Tibial nerve (tissue), 4 donors: ENCODE results near the gene SHPK. TPM values are rescaled to one million over a fixed set of nuclear protein-coding genes. Genes with fewer than 3 reads are reported as not detected.
A peak's percentile ranks its signal among the peaks of the same experiment; 100 is the strongest.

Experiments
- DNase-seq, 2 donors: peaks; one replicate each; pipeline ENCODE4 v3.0.0-alpha.2; 2019; ENCODE audit warnings: low spot score in 2 of 2
- H3K27ac ChIP-seq, 4 donors: fragments of 200-600 bp; sonication (generic) in 3 of 4; one replicate each; pipeline ENCODE4 v1.5.1; 2017 to 2019; ENCODE audit warnings: mild to moderate bottlenecking in 1 of 4
- H3K27me3 ChIP-seq, 2 donors: fragments of 200-600 bp; sonication (generic) in 1 of 2; one replicate each; pipeline versions ENCODE4 v1.5.1 to v1.6.0; 2017 to 2019
- H3K36me3 ChIP-seq, 3 donors: fragments of 200-600 bp; sonication (generic); one replicate each; pipeline ENCODE4 v1.5.1; 2018 to 2019
- H3K4me1 ChIP-seq, 4 donors: fragments of 200-600 bp; sonication (generic) in 3 of 4; one replicate each; pipeline ENCODE4 v1.5.1; 2017 to 2019
- H3K4me3 ChIP-seq, 4 donors: fragments of 200-600 bp; sonication (generic) in 3 of 4; one replicate each; pipeline ENCODE4 v1.5.1; 2017 to 2019; ENCODE audit warnings: mild to moderate bottlenecking in 1 of 4, moderate library complexity in 1 of 4
- H3K9me3 ChIP-seq, 4 donors: fragments of 200-600 bp; sonication (generic) in 3 of 4; one replicate each; pipeline ENCODE4 v1.5.1; 2017 to 2019
- EP300 ChIP-seq, 2 donors: sonication (generic); formaldehyde crosslinking; IDR thresholded peaks; one replicate each; pipeline ENCODE4 v1.6.1; 2017; ENCODE audit warnings: antibody characterized with exemption in 2 of 2, mild to moderate bottlenecking in 1 of 2
- POLR2A ChIP-seq, 2 donors: fragments of 450-650 bp; IDR thresholded peaks; one replicate each; pipeline ENCODE4 v1.6.1; 2017; ENCODE audit warnings: antibody characterized with exemption in 2 of 2, mild to moderate bottlenecking in 2 of 2, moderate library complexity in 2 of 2
- WGBS, 2 donors: methylation state at CpG; one replicate each; pipeline ENCODE4 v1.1.5; 2018; 5-methylcytosine and 5-hydroxymethylcytosine counted together
- total RNA-seq, 4 donors: library from RNA; depleted of rRNA; stranded (reverse); fragments of >200 nt; gene quantifications; one replicate each; pipeline ENCODE4 v1.1.0, GENCODE V29; 2016
- TF ChIP-seq, protein P1 (sequence below), 5 experiments: fragments of 200-600 bp in 3 of 5; fragments of 450-650 bp in 2 of 5; sonication (generic) in 3 of 5; IDR thresholded peaks; one replicate each; pipeline ENCODE4 v1.5.1; 2016 to 2019; ENCODE audit warnings: antibody characterized with exemption in 5 of 5, mild to moderate bottlenecking in 3 of 5, moderate library complexity in 2 of 5

Gene SHPK
- total RNA-seq, 4 donors from 2014 or later: 17.5 to 29.6 (median 22.5) TPM

DNA sequence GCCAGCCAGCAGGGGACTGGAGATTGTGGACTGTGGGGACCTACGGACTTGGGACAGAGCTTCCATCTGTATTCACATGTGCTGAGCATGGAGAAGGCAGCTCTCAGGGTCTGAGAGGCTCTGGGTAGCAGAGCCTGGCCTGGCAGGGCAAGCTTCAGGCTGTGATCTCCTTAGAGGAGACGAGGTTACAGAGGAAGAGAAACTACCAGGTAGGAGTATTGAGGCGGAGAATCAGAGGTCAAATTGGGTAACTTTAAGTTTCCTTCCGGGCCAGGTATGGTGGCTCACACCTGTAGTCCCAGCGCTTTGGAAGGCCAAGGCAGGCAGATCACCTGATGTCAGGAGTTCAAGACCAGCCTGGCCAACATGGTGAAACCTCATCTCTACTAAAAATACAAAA, 9.3 kb upstream of the SHPK start:
- peaks cover 0 to 81% (median 4%) of the 10 kb centered on the region in 3 donors for H3K36me3 ChIP-seq
- 75 to 76% methylated on average over 5 of the region's 5 CpGs for WGBS, 2 donors
- peaks cover 0 to 16% (median 0%) of the 10 kb centered on the region in 4 donors for H3K4me1 ChIP-seq
- TF ChIP-seq EP300 (IDR thresholded peaks at IDR 0.05) (no peak), POLR2A (IDR thresholded peaks at IDR 0.05) (no peak)
- TF ChIP-seq, protein P1, sequence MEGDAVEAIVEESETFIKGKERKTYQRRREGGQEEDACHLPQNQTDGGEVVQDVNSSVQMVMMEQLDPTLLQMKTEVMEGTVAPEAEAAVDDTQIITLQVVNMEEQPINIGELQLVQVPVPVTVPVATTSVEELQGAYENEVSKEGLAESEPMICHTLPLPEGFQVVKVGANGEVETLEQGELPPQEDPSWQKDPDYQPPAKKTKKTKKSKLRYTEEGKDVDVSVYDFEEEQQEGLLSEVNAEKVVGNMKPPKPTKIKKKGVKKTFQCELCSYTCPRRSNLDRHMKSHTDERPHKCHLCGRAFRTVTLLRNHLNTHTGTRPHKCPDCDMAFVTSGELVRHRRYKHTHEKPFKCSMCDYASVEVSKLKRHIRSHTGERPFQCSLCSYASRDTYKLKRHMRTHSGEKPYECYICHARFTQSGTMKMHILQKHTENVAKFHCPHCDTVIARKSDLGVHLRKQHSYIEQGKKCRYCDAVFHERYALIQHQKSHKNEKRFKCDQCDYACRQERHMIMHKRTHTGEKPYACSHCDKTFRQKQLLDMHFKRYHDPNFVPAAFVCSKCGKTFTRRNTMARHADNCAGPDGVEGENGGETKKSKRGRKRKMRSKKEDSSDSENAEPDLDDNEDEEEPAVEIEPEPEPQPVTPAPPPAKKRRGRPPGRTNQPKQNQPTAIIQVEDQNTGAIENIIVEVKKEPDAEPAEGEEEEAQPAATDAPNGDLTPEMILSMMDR (IDR thresholded peaks at IDR 0.05): no peak
- no peak overlapping the region for H3K4me3 ChIP-seq
- no peak for DNase-seq
- H3K9me3 ChIP-seq: no peaks in the 10 kb centered on the region
- no peaks in the 10 kb centered on the region for H3K27me3 ChIP-seq
- H3K27ac ChIP-seq: peak overlapping the region in 1 of 4 donors; percentile 1

DNA sequence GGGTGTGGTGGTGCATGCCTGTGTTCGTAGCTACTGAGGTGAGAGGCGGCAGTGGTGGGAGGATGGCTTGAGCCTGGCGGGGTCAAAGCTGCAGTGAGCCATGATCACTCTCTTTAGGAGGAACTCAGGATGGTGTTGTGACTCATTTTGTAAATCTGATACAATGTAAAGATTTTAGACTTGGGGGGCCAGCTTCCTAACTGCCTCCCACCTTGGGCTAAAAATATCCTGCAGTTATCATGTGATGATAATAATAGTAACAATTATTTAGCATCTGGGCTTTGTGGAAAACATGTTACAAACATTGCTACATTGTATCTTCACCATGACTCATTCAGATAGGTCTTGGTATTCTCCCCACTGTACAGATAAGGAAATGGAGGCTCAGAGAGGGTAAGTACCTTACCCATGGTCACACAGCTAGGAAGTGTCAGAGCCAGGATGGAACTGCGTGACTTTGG, 7.9 kb upstream of the SHPK start:
- Histone ChIP-seq H3K4me3 (no peak overlapping the region), H3K27ac (no peak overlapping the region), H3K36me3 (peaks cover 0 to 76% (median 4%) of the 10 kb centered on the region in 3 donors), H3K27me3 (no peaks in the 10 kb centered on the region), H3K4me1 (peaks cover 0 to 26% (median 0%) of the 10 kb centered on the region in 4 donors), H3K9me3 (no peaks in the 10 kb centered on the region)
- DNase-seq: no peak
- TF ChIP-seq, protein P1 (IDR thresholded peaks at IDR 0.05): no peak
- TF ChIP-seq EP300 (IDR thresholded peaks at IDR 0.05) (no peak), POLR2A (IDR thresholded peaks at IDR 0.05) (no peak)
- 79 to 85% methylated on average over 4 of the region's 4 CpGs for WGBS, 2 donors

DNA sequence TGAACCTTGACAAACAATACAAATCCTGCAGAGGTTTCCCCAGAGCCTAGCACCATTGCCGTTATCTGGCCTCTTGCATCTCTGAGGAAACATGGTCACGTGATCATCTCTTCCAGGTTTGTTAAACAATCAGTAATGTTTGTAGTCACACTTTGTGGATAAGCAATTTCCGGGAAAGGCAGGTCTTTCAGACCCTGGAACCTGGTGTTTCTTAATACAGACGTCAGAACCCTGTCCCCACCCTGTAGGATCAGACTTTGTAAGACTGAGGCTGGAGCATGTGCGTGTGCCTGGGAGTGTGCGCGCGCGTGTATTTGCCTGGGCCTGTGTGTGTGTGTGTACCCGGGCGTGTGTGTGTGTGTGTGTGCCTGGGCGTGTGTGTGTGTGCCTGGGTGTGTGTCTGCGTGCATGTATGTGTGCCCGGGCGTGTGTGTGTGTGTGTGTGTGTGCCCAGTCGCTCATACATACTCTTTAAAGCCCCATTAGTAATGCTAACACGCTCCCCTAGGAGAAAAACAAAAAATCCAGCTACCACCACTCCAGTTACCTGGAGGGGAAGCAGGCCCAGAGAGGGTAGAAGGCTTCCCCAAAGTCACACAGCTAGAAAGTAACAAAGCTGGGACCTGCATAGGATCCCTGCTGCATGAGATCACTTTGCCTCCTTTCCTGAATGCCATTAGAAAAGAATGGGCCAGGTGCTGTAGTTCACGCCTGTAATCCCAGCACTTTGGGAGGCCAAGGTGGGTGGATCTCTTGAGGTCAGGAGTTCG, 5.9 kb upstream of the SHPK start:
- peak overlapping the region in 2 of 4 donors; percentile 1 to 57 for H3K27ac ChIP-seq
- H3K27me3 ChIP-seq: no peaks in the 10 kb centered on the region
- no peaks in the 10 kb centered on the region for H3K9me3 ChIP-seq
- peaks cover 0 to 27% (median 7%) of the 10 kb centered on the region in 4 donors for H3K4me1 ChIP-seq
- DNase-seq: no peak
- 83 to 92% methylated on average over 18 to 19 of the region's 19 CpGs for WGBS, 2 donors
- H3K36me3 ChIP-seq: peaks cover 0 to 64% (median 0%) of the 10 kb centered on the region in 3 donors
- TF ChIP-seq, protein P1 (IDR thresholded peaks at IDR 0.05): no peak
- TF ChIP-seq EP300 (IDR thresholded peaks at IDR 0.05) (no peak), POLR2A (IDR thresholded peaks at IDR 0.05) (no peak)
- no peak overlapping the region for H3K4me3 ChIP-seq

DNA sequence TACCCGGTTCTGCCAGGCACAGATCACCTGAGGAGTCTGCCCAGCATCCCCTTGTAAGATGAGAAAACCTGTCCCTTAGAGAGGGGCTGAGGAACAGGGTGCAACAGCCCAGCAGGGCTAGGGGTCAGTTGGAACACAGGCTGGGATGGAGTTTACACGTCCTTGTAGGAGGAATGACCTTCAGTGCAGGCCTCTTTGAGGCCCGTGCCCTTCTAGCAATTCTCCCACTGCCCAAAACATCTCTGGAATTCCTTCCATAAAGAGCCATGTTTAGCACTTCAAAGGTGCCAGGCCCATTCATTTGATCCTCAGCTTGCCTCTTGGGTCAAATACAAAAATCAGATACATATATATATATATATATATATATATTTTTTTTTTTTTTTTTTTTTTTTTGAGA, 5.0 kb upstream of the SHPK start:
- H3K27me3 ChIP-seq: no peaks in the 10 kb centered on the region
- TF ChIP-seq, protein P1 (IDR thresholded peaks at IDR 0.05): no peak
- TF ChIP-seq EP300 (IDR thresholded peaks at IDR 0.05): no peak
- H3K27ac ChIP-seq: peak overlapping the region in 2 of 4 donors; percentile 15 to 66
- no peaks in the 10 kb centered on the region for H3K9me3 ChIP-seq
- H3K4me3 ChIP-seq: no peak overlapping the region
- 58 to 77% methylated on average over 3 of the region's 3 CpGs for WGBS, 2 donors
- peaks cover 0 to 57% (median 0%) of the 10 kb centered on the region in 3 donors for H3K36me3 ChIP-seq
- peaks cover 0 to 29% (median 8%) of the 10 kb centered on the region in 4 donors for H3K4me1 ChIP-seq
- DNase-seq: no peak

DNA sequence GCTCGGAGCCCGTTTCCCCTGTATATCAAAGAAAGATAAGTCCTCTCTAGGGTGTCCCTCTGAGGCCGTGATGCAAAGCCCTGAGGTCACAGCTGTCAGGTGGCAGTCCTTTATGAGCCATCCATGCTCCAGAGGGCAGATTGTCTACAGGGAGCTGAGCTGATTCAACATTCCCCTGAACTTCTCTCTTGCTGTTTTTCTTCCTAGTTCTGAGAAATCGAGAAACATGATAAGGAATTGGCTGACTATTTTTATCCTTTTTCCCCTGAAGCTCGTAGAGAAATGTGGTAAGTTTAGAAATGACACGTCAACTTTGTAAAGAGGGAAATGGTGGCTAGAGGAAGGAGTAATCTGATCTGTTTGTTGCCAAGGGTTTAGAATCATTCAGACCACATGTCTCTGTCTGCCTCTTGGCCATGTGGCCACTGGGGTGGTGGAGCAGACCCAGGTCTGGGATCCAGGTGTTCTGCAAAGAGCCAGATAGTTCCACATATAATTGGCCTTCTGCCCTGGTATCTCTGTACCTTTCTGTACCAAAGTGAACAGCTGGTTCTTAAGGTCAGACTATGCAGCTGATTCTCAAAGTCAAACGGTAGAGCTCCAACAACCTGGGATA, 4.0 kb upstream of the SHPK start:
- Histone ChIP-seq H3K27ac (peak overlapping the region in 3 of 4 donors; percentile 15 to 66 (median 19)), H3K36me3 (peaks cover 0 to 50% (median 0%) of the 10 kb centered on the region in 3 donors), H3K9me3 (no peaks in the 10 kb centered on the region), H3K4me3 (no peak overlapping the region), H3K4me1 (peaks cover 0 to 34% (median 8%) of the 10 kb centered on the region in 4 donors), H3K27me3 (no peaks in the 10 kb centered on the region)
- 37 to 42% methylated on average over 7 of the region's 7 CpGs for WGBS, 2 donors
- no peak for DNase-seq
- TF ChIP-seq, protein P1 (IDR thresholded peaks at IDR 0.05): no peak
- TF ChIP-seq EP300 (IDR thresholded peaks at IDR 0.05): no peak
- TF ChIP-seq POLR2A (IDR thresholded peaks at IDR 0.05): no peak
